Neural cell (in vitro differentiated cells): ENCODE results near the gene PITX1.

Experiments
- CTCF ChIP-seq: fragments of 450-650 bp; IDR thresholded peaks from 2 replicates; pipeline ENCODE4 v1.5.1; 2014; ENCODE audit warnings: antibody characterized with exemption, mild to moderate bottlenecking, moderate library complexity; ENCODE audit not compliant: poor library complexity, severe bottlenecking
- EP300 ChIP-seq: fragments of 450-650 bp; conservative IDR thresholded peaks from 2 replicates; pipeline ENCODE4 v1.6.1; 2014; ENCODE audit warnings: antibody characterized with exemption, mild to moderate bottlenecking, moderate library complexity; ENCODE audit not compliant: poor library complexity, severe bottlenecking
- MXI1 ChIP-seq: fragments of 450-650 bp; conservative IDR thresholded peaks from 2 replicates; pipeline ENCODE4 v1.6.1; 2014; ENCODE audit warnings: antibody characterized with exemption, mild to moderate bottlenecking; ENCODE audit not compliant: poor library complexity, severe bottlenecking
- RAD21 ChIP-seq: fragments of 450-650 bp; conservative IDR thresholded peaks from 2 replicates; pipeline ENCODE4 v1.6.1; 2014; ENCODE audit warnings: antibody characterized with exemption, mild to moderate bottlenecking, moderate library complexity
- TAF1 ChIP-seq: IDR thresholded peaks from 2 replicates; pipeline ENCODE4 v1.6.1; 2012; ENCODE audit warnings: low read depth

DNA sequence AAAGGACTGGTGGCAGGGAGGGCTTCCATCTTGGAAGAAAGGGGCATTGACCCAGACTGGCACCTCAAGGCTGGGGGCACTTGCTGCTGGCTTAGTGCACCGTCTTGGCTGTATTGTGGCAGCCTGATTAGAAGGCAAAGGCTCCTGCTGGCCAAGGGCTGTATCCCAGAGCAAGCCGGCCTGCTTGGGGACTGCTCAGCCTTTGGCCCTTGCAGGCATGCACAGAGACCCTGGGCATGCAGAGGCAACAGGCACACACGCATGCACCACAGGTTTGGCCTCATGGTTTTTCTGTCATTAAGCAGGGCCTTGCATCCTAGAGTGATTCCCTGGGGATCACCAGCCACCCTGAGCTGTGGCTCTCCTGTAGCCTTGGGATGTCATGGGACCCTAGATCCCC lies 29.0 kb downstream of the PITX1 start:
- TF ChIP-seq CTCF (no peak), TAF1 (no peak), EP300 (no peak), RAD21 (no peak), MXI1 (no peak)
